Right atrium auricular region (tissue), 2 donors: ENCODE data around the gene PIAS1. TPM values are rescaled to one million over a fixed set of nuclear protein-coding genes. Genes with fewer than 3 reads are reported as not detected.

Experiments used
- DNase-seq: peaks from one replicate; pipeline ENCODE4 v3.0.0-alpha.2; 2019; ENCODE audit warnings: low spot score
- H3K27ac ChIP-seq, 2 donors: fragments of 200-600 bp; sonication (generic); 1 replicate in 1 of 2; 2 replicates in 1 of 2; pipeline ENCODE4 v1.5.1; 2016 to 2019
- H3K27me3 ChIP-seq, 2 donors: fragments of 200-600 bp; sonication (generic); one replicate each; pipeline versions ENCODE4 v1.5.1 to v1.6.0; 2017 to 2019
- H3K36me3 ChIP-seq: fragments of 200-600 bp; sonication (generic); one replicate; pipeline ENCODE4 v1.5.1; 2016
- H3K4me1 ChIP-seq, 2 donors: fragments of 200-600 bp; sonication (generic); one replicate each; pipeline versions ENCODE4 v1.5.1 to v1.6.0; 2017 to 2019
- H3K4me3 ChIP-seq, 2 donors: fragments of 200-600 bp; sonication (generic); 1 replicate in 1 of 2; 2 replicates in 1 of 2; pipeline ENCODE4 v1.5.1; 2017 to 2019; ENCODE audit warnings: mild to moderate bottlenecking in 1 of 2, moderate library complexity in 1 of 2
- H3K9me3 ChIP-seq, 2 donors: fragments of 200-600 bp; sonication (generic); one replicate each; pipeline ENCODE4 v1.5.1; 2019
- CTCF ChIP-seq, 2 donors: fragments of 200-600 bp; sonication (generic); IDR thresholded peaks; one replicate each; pipeline ENCODE4 v1.5.1; 2019; ENCODE audit warnings: antibody characterized with exemption in 2 of 2
- total RNA-seq, 2 donors: library from RNA; depleted of rRNA; stranded (reverse); fragments of >200 nt; gene quantifications; one replicate each; pipeline ENCODE4 v1.1.0, GENCODE V29; 2016

Gene PIAS1
- total RNA-seq, 2 donors from 2014 or later = 24.5 to 26.7 TPM

- no peaks in the 10 kb centered on the region for H3K36me3 ChIP-seq
- H3K4me1 ChIP-seq = no peaks in the 10 kb centered on the region
- TF ChIP-seq CTCF (IDR thresholded peaks at IDR 0.05) = no peak
- H3K4me3 ChIP-seq = no peak overlapping the region
- DNase-seq = no peak
- no peaks in the 10 kb centered on the region for H3K9me3 ChIP-seq
- H3K27ac ChIP-seq = no peak overlapping the region
- H3K27me3 ChIP-seq = no peaks in the 10 kb centered on the region
These were observed 24.2 kb upstream of the PIAS1 start for GRCh38 chr15:68029959-68030358.

- no peak for DNase-seq
- no peaks in the 10 kb centered on the region for H3K27me3 ChIP-seq
- H3K4me3 ChIP-seq = no peak overlapping the region
- no peaks in the 10 kb centered on the region for H3K36me3 ChIP-seq
- no peak for TF ChIP-seq CTCF (IDR thresholded peaks at IDR 0.05)
- no peaks in the 10 kb centered on the region for H3K9me3 ChIP-seq
- no peaks in the 10 kb centered on the region for H3K4me1 ChIP-seq
- no peak overlapping the region for H3K27ac ChIP-seq
These were observed 22.7 kb upstream of the PIAS1 start for GRCh38 chr15:68031404-68031803.

GRCh38 chr15:68032672-68033071 lies 21.4 kb upstream of the PIAS1 start:
- H3K4me3 ChIP-seq = no peak overlapping the region
- no peak for DNase-seq
- no peaks in the 10 kb centered on the region for H3K4me1 ChIP-seq
- no peaks in the 10 kb centered on the region for H3K36me3 ChIP-seq
- no peak for TF ChIP-seq CTCF (IDR thresholded peaks at IDR 0.05)
- H3K9me3 ChIP-seq = no peaks in the 10 kb centered on the region
- no peak overlapping the region for H3K27ac ChIP-seq
- H3K27me3 ChIP-seq = no peaks in the 10 kb centered on the region

- Histone ChIP-seq H3K4me3 (no peak overlapping the region), H3K27ac (no peak overlapping the region), H3K4me1 (no peaks in the 10 kb centered on the region), H3K9me3 (no peaks in the 10 kb centered on the region), H3K27me3 (no peaks in the 10 kb centered on the region), H3K36me3 (no peaks in the 10 kb centered on the region)
- no peak for DNase-seq
- TF ChIP-seq CTCF (IDR thresholded peaks at IDR 0.05) = no peak
These were observed 20.0 kb upstream of the PIAS1 start for GRCh38 chr15:68034081-68034480.

- Histone ChIP-seq H3K27me3 (no peaks in the 10 kb centered on the region), H3K4me3 (no peak overlapping the region), H3K36me3 (no peaks in the 10 kb centered on the region), H3K27ac (no peak overlapping the region), H3K9me3 (no peaks in the 10 kb centered on the region), H3K4me1 (no peaks in the 10 kb centered on the region)
- no peak for TF ChIP-seq CTCF (IDR thresholded peaks at IDR 0.05)
- no peak for DNase-seq
These were observed 19.3 kb upstream of the PIAS1 start for GRCh38 chr15:68034719-68035293.

- Histone ChIP-seq H3K9me3 (no peaks in the 10 kb centered on the region), H3K36me3 (no peaks in the 10 kb centered on the region), H3K4me3 (no peak overlapping the region), H3K27ac (no peak overlapping the region), H3K27me3 (no peaks in the 10 kb centered on the region), H3K4me1 (no peaks in the 10 kb centered on the region)
- TF ChIP-seq CTCF (IDR thresholded peaks at IDR 0.05) = no peak
- DNase-seq = no peak
These were observed 15.9 kb upstream of the PIAS1 start for GRCh38 chr15:68038246-68038645.
